GM10248 (cell line): ENCODE measurements around the gene SLC16A3.

Experiments
- CTCF ChIA-PET: fragments of 300-600 bp; sonication (Branson Sonifier 250); formaldehyde crosslinking; extraction: SDS; loops from one replicate; lab custom pipeline; 2021; ENCODE audit warnings: antibody characterized with exemption; lab: Yijun Ruan, JAX
- POLR2A ChIA-PET: fragments of 350-650 bp; sonication (Branson Sonifier 250); formaldehyde crosslinking; extraction: SDS; loops from one replicate; lab custom pipeline; 2020; ENCODE audit warnings: antibody characterized with exemption; lab: Yijun Ruan, JAX
- DNase-seq: peaks from one replicate; pipeline ENCODE4 v3.0.0; 2012; ENCODE audit errors: extremely low spot score
- CTCF ChIP-seq: IDR thresholded peaks from 2 replicates; pipeline ENCODE4 v1.5.1; 2012; ENCODE audit warnings: mild to moderate bottlenecking, low read depth; ENCODE audit errors: extremely low read depth, missing control alignments, control extremely low read depth

The SLC16A3 gene

DNA sequence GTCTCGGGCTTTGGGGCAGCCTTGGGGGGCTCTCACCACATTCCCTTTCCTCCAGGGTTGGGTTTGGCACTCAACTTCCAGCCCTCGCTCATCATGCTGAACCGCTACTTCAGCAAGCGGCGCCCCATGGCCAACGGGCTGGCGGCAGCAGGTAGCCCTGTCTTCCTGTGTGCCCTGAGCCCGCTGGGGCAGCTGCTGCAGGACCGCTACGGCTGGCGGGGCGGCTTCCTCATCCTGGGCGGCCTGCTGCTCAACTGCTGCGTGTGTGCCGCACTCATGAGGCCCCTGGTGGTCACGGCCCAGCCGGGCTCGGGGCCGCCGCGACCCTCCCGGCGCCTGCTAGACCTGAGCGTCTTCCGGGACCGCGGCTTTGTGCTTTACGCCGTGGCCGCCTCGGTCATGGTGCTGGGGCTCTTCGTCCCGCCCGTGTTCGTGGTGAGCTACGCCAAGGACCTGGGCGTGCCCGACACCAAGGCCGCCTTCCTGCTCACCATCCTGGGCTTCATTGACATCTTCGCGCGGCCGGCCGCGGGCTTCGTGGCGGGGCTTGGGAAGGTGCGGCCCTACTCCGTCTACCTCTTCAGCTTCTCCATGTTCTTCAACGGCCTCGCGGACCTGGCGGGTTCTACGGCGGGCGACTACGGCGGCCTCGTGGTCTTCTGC lies 8.4 kb downstream of the SLC16A3 start:
- no peak for DNase-seq
- ChIA-PET POLR2A (interaction anchor here (0.9 to 1.3 kb wide), 2 partner anchors 9 to 60 kb away, joined by 3 to 5 read pairs; partner anchors contain the start of gene SLC16A3), CTCF (interaction anchor here (0.8 to 2.1 kb wide), 16 partner anchors 10 to 202 kb away, joined by 3 to 18 read pairs (median 4); no protein-coding TSS in a partner anchor)
- TF ChIP-seq CTCF: no peak

GRCh38 chr17:82237746-82238471 lies 9.1 kb downstream of the SLC16A3 start:
- POLR2A ChIA-PET: interaction anchor here (0.5 to 1.3 kb wide), 3 partner anchors 9 to 59 kb away, joined by 3 to 5 read pairs (median 5); partner anchors contain the start of gene SLC16A3
- CTCF ChIA-PET: interaction anchor here (1.0 to 1.6 kb wide), 6 partner anchors 8 to 218 kb away, joined by 3 to 7 read pairs (median 3); no protein-coding TSS in a partner anchor
- TF ChIP-seq CTCF: no peak
- DNase-seq: no peak

- ChIA-PET CTCF (interaction anchor here (1.0 to 1.5 kb wide), 6 partner anchors 9 to 219 kb away, joined by 3 to 4 read pairs (median 3); no protein-coding TSS in a partner anchor), POLR2A (interaction anchor here (0.5 to 1.3 kb wide), 3 partner anchors 10 to 59 kb away, joined by 3 to 5 read pairs (median 5); partner anchors contain the start of gene SLC16A3)
- peak; percentile 60 for DNase-seq
- TF ChIP-seq CTCF: no peak
Observed at GRCh38 chr17:82238472-82239201, 9.8 kb downstream of the SLC16A3 start.

GRCh38 chr17:82239401-82239925 lies 10.6 kb downstream of the SLC16A3 start:
- ChIA-PET POLR2A (no interaction called here), CTCF (interaction anchor here (1.3 to 1.5 kb wide), 2 partner anchors 33 to 72 kb away, joined by 3 read pairs; no protein-coding TSS in a partner anchor)
- no peak for DNase-seq
- TF ChIP-seq CTCF: no peak

- TF ChIP-seq CTCF: no peak
- POLR2A ChIA-PET: no interaction called here
- CTCF ChIA-PET: interaction anchor here (1.3 to 1.5 kb wide), 2 partner anchors 34 to 71 kb away, joined by 3 read pairs; no protein-coding TSS in a partner anchor
- no peak for DNase-seq
Observed at GRCh38 chr17:82239926-82240505, 11.2 kb downstream of the SLC16A3 start.
